ENCODE measurements around the gene MESP1.
"Not testable (repeated sequence)": the region's sequence is repeated elsewhere in the genome, so short reads cannot be mapped to it uniquely, and the experiment has no call there.

MESP1 gene, protein sequence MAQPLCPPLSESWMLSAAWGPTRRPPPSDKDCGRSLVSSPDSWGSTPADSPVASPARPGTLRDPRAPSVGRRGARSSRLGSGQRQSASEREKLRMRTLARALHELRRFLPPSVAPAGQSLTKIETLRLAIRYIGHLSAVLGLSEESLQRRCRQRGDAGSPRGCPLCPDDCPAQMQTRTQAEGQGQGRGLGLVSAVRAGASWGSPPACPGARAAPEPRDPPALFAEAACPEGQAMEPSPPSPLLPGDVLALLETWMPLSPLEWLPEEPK

DNA sequence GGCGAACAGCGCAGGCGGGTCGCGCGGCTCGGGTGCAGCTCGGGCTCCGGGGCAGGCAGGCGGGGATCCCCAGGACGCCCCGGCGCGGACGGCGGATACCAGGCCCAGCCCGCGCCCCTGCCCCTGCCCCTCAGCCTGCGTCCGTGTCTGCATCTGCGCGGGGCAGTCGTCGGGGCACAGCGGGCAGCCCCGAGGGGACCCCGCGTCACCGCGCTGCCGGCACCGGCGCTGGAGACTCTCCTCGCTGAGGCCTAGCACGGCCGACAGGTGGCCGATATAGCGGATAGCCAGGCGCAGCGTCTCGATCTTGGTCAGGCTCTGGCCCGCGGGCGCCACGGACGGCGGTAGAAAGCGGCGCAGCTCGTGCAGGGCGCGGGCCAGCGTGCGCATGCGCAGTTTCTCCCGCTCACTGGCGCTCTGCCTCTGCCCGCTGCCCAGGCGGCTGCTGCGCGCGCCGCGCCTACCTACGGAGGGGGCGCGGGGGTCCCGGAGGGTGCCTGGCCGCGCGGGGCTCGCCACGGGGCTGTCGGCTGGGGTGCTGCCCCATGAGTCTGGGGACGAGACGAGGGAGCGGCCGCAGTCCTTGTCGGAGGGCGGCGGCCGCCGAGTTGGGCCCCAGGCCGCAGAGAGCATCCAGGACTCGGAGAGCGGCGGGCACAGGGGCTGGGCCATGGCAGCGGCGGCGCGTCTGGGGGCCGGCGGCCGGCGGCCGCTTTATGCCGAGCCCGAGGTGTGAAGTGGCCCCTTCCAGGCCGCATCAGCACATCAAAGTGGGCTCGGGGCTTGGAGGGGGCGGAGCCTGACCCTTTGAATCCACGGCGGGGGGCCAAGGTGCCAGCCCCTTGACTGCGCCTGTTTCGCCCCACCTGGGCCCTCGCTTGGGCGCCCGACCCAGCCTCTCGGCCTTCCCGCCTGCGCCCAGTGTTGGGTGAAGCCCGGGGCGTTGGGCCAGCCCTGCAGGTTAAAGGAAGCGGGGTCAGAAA is at the start of gene MESP1:
Gene MESP1, minus strand, starts transcription at position 690 of the 983 bp plus-strand sequence. Its CDS starts 18 bp downstream, at position 672.
- peak; percentile 96 for DNase-seq (ENCODE audit: low spot score)

DNA sequence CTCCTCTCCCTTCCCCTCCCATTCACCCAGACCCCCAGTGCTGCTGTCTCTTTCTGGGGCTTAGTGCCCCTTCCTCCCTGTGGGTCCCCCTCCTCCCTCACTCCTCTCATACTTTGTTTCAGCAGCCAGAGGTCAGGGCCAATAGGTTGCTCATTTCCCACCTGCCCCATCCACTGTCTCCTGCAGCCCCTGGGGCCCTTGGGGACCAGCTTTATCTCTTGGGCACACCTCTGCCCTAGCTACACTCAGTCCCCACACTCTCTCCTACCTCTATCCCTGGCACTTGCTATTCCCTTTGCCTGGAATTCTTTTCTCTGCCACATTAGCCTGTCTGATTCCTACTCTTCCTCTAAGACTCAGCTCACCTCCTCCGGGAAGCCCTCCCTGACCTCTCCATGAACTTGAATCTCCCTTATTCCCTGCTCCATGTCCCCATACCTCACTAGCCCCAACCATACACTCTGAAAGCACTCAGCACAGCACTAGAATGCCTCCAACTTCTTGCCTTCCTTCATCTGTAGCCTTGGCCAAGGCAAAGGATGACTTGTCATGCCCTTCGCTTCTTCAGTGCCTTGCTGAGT is 49.0 kb upstream of the MESP1 start:
- DNase-seq (ENCODE audit: low spot score) = no peak

DNA sequence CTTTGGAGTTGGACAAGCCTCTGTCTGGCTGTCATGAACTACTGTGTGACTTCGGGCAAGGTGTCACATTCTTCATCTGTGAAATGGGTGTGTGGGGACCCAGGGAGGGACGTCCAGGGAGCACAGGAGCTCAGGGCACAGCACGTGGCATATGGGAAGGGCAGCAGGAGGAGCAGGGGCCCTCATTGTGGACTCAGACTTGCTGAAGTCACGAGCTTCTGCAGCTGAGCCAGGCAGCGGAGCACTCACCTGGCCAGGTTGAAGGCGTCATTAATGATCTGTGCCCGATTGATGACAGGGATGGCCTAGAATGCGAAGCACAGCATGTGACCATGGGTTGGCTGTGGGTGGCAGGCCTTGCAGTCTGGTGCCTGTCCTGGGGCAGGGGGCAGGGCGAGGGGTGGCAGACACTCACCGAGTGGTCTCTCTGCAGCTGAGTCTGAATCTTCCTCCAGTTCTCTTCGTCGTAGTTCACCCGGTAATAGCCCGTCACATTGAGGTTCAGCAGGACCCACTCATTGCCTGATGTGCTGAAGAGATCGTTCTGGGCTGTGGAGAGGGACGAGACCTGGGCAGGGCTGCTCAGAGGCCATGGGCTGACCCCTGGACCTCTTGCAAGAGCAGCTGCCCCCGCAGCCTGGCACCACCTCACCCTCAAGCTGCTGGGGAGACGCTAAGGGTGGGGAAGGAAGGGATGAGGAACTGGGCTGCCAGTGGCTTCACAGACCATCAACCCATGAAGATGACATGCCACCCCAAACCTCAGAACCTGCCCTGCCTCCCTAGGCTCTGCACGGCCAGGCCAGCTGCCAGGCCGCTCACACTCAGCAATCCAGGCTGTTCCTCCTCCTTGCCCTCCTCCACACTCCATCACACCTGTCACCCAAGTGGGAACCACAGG is 48.2 kb upstream of the MESP1 start:
- DNase-seq (ENCODE audit: low spot score) = no peak

DNA sequence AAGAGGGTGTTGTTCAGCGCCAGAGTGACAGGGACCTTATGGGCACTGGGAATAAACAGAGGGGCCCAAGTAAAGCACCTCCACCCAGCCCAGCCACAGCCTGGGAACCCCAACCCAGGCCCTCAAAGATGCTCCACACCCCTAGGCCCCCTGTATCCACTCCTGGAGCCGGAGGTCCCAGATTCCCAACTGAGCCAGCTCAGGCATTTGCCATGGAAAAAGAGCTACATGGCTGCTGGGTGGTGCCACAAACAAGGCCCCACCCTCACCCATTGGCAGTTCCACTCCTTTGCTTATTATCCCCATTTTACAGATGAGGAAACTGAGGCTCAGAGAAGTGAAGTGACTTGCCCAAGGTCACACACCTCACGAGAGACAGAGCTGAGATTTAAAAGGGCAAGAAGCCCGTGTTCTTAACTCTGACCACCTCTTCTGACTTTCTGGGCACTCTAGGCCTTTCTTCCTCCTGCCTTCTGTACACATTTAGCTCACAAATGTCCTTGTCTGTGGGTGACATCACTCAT is 46.7 kb upstream of the MESP1 start:
- no peak for DNase-seq (ENCODE audit: low spot score)

DNA sequence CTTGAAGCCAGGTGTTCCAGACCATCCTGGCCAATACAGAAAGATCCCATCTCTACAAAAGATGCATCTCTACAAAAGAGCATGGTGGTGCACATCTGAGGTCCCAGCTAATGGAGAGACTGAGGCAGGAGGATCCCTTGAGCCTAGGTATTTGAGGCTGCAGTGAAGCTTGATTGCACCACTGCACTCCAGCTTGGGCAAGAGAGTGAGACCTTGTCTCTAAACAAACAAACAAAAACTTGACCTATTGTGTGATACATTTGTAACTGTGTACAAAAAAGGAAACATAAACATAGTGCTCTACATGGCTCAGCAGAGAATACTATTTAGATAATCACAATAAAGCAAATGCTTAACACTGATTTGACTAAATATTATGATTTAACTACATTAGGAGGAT is 44.9 kb upstream of the MESP1 start:
- no peak for DNase-seq (ENCODE audit: low spot score)

DNA sequence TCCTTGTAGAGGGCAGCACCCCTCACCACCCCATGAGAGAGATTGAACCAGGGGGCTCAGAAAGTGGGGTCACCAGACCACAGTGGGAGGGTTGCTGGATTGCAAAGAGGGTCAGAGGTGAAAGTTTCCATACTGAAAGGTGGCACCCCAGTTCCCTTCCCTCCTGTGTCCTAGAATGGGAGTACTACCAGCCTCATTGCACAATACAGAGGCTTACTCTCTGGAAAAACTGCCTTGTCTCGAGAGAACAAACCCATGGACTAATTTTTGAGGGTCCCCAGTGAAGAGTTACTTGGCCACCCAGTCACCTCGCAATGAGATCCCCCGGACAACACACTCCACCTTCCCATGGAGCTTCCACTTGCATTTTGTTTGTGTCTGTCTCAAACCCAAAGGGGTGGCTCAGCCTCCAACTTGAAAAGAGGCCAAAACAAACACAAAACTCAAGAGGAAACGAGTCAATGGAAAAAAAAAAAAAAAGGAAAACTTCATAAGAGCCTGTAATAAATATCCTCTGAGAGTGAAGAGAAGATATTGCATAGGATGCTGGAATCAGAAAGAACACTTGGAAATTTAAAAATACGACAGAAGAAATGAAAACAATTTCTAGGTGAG is 43.7 kb upstream of the MESP1 start:
- no peak for DNase-seq (ENCODE audit: low spot score)

DNA sequence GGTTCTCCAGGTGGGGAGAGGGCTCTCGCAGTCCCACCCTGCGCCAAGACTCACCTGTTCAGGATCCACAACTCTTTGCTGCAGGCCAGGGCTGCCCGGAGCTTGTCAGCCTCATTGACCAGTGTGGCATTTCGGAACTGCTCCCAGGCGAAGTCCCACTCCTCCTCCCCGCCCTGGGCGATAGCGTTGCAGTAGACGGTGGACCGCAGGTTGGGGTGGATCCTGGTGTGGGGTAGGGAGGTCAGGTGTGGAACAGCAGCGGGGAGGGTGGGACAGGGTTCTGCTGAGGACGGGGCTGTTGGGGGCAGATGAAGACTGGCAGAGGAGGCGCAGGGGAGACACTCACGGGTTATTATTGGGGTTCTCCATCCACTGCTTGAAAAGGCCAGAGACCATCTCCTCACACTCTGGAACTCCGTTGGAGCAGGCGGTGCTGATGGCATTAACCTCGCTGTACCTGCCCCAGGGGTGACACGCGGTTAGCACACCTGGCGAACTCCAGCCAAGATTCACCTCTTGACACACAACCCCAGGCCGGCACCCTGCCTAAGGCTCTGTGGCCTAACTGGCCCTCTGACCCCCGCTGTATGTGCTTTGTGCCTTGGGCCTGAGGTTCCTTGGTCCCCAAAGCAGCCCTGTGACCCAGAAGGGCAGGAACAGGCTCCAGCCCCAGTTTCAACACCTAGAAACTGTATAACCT is 41.2 kb upstream of the MESP1 start:
- no peak for DNase-seq (ENCODE audit: low spot score)

DNA sequence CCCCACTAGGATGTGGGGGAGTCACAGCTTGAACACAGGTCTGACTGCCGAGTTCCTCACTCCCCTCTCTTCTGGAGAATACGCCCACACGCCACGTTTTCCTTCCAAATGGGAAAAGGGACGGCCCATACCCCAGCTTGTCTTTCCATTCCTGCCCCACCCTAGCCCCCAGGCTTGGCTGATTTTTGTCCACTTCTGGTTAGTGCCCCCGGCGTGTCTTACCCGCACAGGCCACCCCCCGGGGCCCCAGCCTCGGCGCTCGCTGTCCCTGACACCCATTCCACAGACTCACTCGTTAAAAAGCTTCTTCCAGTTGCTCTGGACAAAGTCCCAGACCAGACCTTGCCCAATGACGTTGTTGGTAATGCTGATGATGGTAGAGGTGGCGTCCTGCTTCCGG is 39.6 kb upstream of the MESP1 start:
- no peak for DNase-seq (ENCODE audit: low spot score)

DNA sequence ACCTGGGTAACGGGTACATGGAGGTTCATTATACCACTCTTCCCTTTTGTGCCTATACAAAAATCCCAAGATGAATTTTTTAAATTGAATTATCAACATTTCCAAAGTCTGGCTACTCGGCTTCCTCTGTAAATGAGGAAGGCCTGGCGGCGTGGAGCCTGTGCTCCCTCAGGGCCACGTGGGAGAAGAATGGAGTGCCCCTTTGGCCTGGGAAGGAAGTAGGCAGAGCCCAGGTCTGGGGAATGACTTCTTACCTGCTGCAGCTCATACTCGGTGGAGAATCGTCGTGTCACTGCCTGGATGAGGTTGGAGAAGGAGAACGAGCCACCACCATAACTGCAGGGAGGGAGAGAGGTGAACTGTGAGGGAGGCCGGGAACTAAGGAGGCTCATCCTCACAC is 39.2 kb upstream of the MESP1 start:
- DNase-seq (ENCODE audit: low spot score) = no peak

DNA sequence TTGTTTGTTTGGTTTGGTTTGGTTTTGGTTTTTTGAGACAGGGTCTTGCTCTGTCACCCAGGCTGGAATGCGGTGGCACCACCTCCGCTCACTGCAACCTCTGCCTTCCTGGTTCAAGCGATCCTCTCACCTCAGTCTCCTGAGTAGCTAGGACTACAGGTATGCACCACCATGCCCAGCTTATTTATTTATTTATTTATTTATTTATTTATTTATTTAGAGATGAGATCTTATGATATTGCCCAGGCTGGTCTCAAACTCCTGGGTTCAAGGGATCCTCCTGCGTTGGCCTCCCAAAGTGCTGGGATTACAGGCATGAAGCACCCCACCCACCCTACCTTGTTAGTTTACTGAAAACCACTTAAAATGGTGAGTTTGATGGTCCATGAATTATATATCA is 37.5 kb upstream of the MESP1 start:
- not testable (repeated sequence) for DNase-seq (ENCODE audit: low spot score)

DNA sequence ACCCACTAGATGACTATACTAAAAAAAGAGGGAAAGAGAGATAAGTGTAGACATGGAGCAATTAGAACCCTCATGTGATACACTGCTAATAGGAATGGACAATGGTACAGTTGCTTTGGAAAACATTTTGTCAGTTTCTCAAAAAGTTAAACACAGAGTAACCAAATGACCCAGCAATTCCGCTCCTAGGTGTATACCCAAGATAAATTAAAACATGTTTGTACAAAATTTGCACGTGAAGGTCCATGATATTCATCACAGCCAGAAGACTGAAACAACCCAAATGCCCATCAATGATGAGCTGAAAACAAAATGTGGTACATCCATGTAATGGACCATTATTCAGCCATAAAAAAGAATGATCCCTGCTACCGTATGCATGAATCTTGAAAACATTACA is 36.9 kb upstream of the MESP1 start:
- no peak for DNase-seq (ENCODE audit: low spot score)

DNA sequence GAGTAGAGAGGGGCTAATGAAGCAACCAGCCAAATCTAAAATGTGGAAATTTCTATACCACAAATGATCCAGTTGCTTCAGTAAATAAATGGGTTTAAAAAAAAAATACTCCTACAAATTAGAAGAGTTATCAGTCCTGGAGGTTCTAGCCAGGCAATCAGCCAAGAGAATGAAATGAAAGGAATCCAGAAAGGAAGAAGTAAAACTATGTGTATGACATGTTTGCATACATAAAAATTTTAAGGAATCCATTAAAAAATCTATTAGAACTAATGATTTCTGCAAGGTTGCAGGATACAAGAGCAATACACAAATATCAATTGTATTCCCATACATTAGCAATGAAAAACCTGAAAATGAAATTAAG is 34.7 kb upstream of the MESP1 start:
- DNase-seq (ENCODE audit: low spot score) = no peak

DNA sequence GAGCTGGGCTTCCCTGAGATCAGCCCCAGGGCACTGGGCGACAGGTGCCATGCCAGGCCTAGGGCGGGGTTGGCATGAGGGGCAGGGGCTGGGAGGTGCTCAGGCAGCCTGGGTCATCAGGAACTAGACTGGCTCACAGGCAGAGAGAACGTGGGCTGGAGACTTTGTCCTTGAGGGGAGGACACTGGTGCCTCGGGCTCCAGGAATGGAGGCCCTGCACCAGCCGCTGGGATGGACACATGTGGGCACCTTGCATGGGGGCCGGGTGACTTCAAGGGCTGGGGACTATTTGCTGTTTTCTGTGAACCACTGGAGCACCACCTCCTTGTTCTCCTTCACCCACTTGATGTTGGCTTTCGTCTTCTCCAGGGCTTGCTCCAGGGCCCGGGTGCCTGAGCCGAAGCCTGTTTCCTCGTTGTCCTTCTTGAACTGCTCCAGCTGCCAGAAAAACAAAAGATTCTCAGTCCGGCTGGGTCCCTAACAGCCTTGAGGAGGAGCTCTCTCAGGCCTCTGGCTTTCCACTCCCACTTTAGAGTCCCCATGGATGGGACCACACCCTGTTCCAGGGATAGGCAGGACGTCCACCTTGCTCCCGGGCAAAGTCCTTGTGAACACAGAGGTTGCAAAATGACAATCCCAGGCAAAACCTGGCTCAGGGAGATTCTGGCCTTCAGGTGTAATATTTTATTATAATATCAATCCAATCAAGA is 34.2 kb upstream of the MESP1 start:
- DNase-seq (ENCODE audit: low spot score) = no peak

DNA sequence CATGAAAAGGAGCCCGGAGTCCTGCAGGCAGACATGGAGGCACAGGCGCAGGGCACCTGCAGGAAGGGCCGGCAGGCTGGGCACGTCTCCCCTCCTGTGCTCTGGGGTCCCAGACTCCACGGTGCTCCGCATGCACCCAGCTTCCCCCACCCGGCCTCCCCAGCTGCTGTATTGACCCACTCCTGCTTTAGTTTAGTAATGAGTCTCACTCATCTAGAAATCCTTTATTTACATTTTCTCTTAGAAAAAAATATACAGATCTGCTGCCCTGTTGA is 33.6 kb upstream of the MESP1 start:
- DNase-seq (ENCODE audit: low spot score) = no peak

DNA sequence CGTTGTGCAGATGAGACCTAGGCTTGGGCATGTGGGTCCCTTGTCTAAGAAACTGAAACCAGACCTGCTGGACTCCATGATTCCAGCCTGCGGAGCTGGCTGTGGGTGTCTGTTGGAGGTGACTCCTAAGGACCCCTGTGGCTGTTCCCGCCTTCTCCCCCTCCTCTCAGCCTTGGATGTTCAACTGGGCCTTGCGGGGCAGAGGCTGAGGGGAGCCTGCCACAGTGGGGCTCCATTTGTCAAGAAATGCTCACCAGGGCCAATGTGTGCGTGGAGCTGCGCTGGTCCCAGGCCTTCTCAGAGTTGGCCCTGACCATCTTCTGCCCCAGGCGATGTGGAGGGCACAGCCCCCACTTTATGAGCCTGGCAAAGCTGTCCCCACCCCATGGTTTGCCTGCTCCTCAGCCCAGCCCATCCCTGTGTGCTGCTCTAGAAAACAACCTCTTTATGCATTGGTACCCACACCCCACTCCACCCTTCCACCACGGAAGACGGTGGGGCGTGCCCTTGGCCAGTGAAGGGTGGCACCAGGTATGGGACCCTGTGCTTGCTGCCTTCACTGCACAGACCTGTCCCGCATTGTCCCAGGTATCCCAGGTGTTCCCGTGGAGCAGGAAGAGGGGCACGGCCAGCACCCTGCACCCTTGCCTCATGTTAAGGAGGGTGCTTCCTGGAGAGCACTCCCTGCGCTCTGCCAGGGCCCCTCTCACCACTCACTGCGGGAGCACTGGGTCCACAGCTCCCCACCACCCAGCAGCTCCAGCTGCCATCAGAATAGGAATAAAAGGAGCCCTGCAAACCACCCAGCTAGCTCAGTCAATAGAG is 33.0 kb upstream of the MESP1 start:
- DNase-seq (ENCODE audit: low spot score) = no peak

DNA sequence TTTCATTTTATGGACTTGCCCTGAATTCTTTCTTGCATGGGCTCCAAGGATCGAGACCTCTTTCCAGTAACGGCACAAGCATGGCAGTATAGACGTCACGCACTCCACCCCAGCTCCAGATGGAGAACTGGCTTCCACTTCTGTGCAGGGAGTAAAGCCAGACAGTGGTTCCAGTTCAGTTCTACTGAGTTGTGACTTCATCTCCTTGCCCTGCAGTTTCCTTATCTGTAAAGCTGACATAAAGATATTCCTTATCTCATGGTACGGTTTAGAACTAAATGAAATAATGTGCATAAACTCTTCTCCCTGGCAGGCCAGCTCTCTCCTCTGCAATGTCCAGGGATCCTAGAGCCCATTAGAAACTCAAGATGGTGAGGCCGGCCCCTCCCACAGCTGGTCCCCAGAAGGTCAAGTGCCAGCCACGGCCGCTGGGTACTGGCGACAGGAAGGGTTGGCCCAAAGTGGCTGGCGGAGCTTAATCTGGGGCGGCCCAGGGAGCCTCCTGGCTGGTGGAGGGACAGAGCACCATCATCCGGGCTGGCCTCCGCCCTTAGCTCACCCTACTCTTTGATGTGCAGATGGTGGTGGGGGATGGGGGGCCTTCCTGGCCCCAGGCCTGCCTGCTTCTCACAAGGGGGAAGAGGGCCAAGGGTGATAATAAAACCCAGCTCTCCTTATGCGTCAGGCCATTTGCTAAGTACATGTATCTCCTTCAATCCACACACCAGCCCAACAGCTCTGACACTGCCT is 32.2 kb upstream of the MESP1 start:
- no peak for DNase-seq (ENCODE audit: low spot score)

DNA sequence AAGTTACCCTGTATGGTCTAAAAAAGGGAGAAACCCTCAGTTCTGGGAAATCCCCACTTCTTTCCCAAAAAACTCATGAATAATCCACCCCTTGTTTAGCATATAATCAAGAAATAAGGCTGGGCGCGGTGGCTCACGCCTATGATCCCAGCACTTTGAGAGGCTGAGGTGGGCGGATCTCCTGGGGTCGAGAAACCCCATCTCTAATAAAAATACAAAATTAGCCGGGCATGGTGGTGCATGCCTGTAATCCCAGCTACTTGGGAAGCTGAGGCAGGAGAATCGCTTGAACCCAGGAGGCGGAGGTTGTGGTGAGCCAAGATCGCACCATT is 31.5 kb upstream of the MESP1 start:
- not testable (repeated sequence) for DNase-seq (ENCODE audit: low spot score)

DNA sequence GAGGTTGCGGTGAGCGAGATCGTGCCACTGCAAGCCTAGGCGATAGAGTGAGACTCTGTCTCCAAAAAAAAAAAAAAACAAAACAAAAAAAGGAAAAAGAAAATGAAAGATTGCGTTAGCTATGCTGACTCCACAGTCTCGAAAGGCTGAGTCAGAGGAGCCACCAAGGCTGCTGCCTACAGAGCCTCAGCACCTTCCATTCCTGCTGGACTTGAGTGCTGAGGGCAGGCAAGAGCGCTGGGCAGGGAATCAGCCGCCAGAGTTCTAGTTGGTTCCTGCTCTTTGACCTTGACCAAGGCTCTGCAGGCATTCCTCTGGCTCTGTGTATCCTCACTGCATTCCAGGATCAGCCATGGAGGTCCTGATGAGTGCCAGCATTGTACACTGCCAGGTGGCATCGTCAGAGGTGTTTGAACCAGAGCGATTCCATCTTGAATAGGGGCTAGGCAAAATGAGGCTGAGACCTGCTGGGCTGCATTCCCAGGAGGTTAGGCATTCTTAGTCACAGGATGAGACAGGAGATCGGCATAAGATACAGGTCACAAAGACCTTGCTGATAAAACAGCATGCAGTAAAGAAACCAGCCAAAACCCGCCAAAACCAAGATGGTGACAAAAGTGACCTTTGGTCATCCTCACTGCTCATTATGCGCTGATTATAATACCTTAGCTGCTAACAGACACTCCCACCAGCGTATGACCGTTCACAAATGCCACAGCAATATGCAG is 31.0 kb upstream of the MESP1 start:
- peak; percentile 62 for DNase-seq (ENCODE audit: low spot score)

Measured in RKO (cell line).